Retina (tissue), 1 donor: ENCODE results near the gene NBPF19.
"Not testable (repeated sequence)": the region's sequence is repeated elsewhere in the genome, so short reads cannot be mapped to it uniquely, and the experiment has no call there.

ENCODE experiments used
- DNase-seq: peaks from one replicate; pipeline ENCODE4 v3.0.0-alpha.2; 2016

NBPF19 gene

GRCh38 chr1:149474745-149475144 is at the start of gene NBPF19:
Gene NBPF19, plus strand, starts transcription at chr1:149475045. Its CDS starts 888 bp downstream, at chr1:149475933.
- DNase-seq: not testable (repeated sequence)

GRCh38 chr1:149428317-149428716 is 46.5 kb upstream of the NBPF19 start:
- DNase-seq: not testable (repeated sequence)

GRCh38 chr1:149445451-149445850 is 29.4 kb upstream of the NBPF19 start:
- peak; percentile 26 for DNase-seq

GRCh38 chr1:149452196-149452595 is 22.6 kb upstream of the NBPF19 start:
- not testable (repeated sequence) for DNase-seq

GRCh38 chr1:149452652-149453051 is 22.2 kb upstream of the NBPF19 start:
- not testable (repeated sequence) for DNase-seq

- DNase-seq: peak; percentile 65
These were observed 83.5 kb downstream of the NBPF19 start for GRCh38 chr1:149558350-149558825.

GRCh38 chr1:149561806-149562205 is 87.0 kb downstream of the NBPF19 start:
- not testable (repeated sequence) for DNase-seq

GRCh38 chr1:149565485-149565884 is 90.6 kb downstream of the NBPF19 start:
- not testable (repeated sequence) for DNase-seq

- DNase-seq: not testable (repeated sequence)
These were observed 97.9 kb downstream of the NBPF19 start for GRCh38 chr1:149572763-149573162.

GRCh38 chr1:149585592-149585991 is 110.7 kb downstream of the NBPF19 start:
- not testable (repeated sequence) for DNase-seq
